Measurements from ENCODE around the gene WDR44. TPM values are rescaled to one million over a fixed set of nuclear protein-coding genes. Genes with fewer than 3 reads are reported as not detected.

The WDR44 gene
- total and polyA plus RNA-seq, 4 donors = 8.4 to 21.2 (median 14.1) TPM

DNA sequence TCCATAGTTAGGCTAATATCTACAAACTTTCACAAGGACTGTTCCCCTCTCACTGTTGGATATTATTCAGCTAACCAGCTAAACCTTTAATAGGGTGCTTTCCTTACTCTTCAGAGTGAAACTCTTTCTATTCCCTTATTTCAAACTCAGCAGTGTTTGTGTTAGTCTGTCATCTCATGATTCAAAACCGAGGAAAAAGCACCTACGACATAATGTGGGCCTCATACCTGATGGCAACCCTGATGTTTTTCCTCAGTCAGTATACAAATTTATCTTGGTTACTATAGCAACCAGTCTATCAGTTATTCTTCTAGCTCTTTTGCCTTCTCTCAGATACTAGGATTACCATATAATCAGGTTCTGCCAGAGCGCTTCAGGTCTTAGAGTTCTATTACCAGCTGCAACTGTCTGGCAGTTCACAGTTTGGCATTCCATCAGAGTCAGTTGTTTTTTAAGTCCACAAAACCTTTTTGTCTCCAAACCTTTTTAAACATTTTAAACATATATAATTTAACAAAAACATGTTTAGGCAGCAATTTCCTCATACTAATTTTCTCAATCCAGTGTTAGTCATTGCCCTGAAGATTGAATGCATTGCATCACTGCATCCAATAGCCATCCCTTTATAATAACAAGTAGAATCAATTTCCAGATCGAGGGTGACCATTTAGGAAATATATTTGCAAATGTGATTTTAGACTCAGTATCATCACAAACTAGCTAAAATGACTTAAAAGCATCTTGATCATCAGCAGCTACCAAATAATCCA lies 7.4 kb downstream of the WDR44 start:
- DNase-seq (no peak), ATAC-seq (ENCODE audit: low FRiP score) (no peak)
- WGBS, 2 donors = 42 to 46% methylated on average over 4 of the region's 4 CpGs
- no peak overlapping the region for H3K27ac ChIP-seq (ENCODE audit: low read depth in 1 of 2, low read length in 2 of 2)
- H3K27me3 ChIP-seq (ENCODE audit: control insufficient read depth in 1 of 2, insufficient read depth in 2 of 2, low read length in 1 of 2) = no peaks in the 10 kb centered on the region
- intact Hi-C loops (cut with DNase I) = no loop called here
- no peak overlapping the region for H3K4me3 ChIP-seq (ENCODE audit: low read length in 2 of 2)
- H3K4me1 ChIP-seq (ENCODE audit: control insufficient read depth in 1 of 2, insufficient read depth in 2 of 2, low read length in 2 of 2) = no peaks in the 10 kb centered on the region
- no peaks in the 10 kb centered on the region for H3K36me3 ChIP-seq (ENCODE audit: control insufficient read depth in 1 of 2, insufficient read depth in 2 of 2, low read length in 1 of 2)
- H3K9me3 ChIP-seq (ENCODE audit: control insufficient read depth, low read length) = no peaks in the 10 kb centered on the region

DNA sequence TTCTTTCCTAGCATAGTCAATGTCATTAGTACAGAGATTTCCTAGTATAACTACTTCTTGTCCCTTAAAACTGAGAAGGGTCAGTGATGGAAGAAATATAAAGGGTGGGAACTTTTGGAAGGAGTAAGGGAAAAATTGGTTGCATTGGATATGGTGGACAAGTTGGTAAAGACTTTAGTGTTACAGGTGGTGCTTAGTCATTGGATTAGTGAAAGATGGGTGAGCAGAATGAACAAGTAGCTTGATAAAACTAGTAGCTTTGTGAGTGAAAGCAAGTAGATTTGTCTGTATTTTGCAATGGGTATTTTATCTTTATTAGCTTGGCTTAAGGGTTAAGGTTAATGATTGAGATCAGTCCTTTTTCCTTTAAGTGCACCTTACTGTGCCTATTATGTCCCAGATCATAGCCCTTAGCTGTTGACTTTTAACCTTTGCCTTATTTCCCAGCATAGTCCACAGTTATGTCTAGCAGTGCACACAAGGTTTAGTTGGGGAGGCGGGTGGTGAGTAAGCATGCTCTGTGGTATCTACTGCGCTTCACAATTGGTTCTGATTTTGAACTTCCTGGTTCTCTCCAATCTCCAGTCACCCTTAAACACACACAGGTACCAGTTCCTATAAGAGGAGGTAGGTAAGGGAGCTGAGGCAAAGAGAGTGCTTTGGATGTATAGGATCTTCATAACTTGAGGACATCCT lies 9.5 kb downstream of the WDR44 start:
- ATAC-seq (ENCODE audit: low FRiP score) (no peak), DNase-seq (no peak)
- no peaks in the 10 kb centered on the region for H3K36me3 ChIP-seq (ENCODE audit: control insufficient read depth in 1 of 2, insufficient read depth in 2 of 2, low read length in 1 of 2)
- no peaks in the 10 kb centered on the region for H3K27me3 ChIP-seq (ENCODE audit: control insufficient read depth in 1 of 2, insufficient read depth in 2 of 2, low read length in 1 of 2)
- H3K9me3 ChIP-seq (ENCODE audit: control insufficient read depth, low read length) = no peaks in the 10 kb centered on the region
- no peak overlapping the region for H3K27ac ChIP-seq (ENCODE audit: low read depth in 1 of 2, low read length in 2 of 2)
- H3K4me1 ChIP-seq (ENCODE audit: control insufficient read depth in 1 of 2, insufficient read depth in 2 of 2, low read length in 2 of 2) = no peaks in the 10 kb centered on the region
- intact Hi-C loops (cut with DNase I) = no loop called here
- H3K4me3 ChIP-seq (ENCODE audit: low read length in 2 of 2) = no peak overlapping the region
- 94 to 97% methylated on average over 2 of the region's 2 CpGs for WGBS, 2 donors

- Histone ChIP-seq H3K36me3 (ENCODE audit: control insufficient read depth in 1 of 2, insufficient read depth in 2 of 2, low read length in 1 of 2) (no peaks in the 10 kb centered on the region), H3K4me3 (ENCODE audit: low read length in 2 of 2) (no peak overlapping the region), H3K27ac (ENCODE audit: low read depth in 1 of 2, low read length in 2 of 2) (no peak overlapping the region), H3K27me3 (ENCODE audit: control insufficient read depth in 1 of 2, insufficient read depth in 2 of 2, low read length in 1 of 2) (no peaks in the 10 kb centered on the region), H3K4me1 (ENCODE audit: control insufficient read depth in 1 of 2, insufficient read depth in 2 of 2, low read length in 2 of 2) (no peaks in the 10 kb centered on the region), H3K9me3 (ENCODE audit: control insufficient read depth, low read length) (no peaks in the 10 kb centered on the region)
- no peak for DNase-seq
- no peak for ATAC-seq (ENCODE audit: low FRiP score)
- WGBS, 2 donors = 35 to 57% methylated on average over 2 of the region's 2 CpGs
- intact Hi-C loops (cut with DNase I) = no loop called here
Observed at GRCh38 chrX:118356154-118356701, 10.3 kb downstream of the WDR44 start.

DNA sequence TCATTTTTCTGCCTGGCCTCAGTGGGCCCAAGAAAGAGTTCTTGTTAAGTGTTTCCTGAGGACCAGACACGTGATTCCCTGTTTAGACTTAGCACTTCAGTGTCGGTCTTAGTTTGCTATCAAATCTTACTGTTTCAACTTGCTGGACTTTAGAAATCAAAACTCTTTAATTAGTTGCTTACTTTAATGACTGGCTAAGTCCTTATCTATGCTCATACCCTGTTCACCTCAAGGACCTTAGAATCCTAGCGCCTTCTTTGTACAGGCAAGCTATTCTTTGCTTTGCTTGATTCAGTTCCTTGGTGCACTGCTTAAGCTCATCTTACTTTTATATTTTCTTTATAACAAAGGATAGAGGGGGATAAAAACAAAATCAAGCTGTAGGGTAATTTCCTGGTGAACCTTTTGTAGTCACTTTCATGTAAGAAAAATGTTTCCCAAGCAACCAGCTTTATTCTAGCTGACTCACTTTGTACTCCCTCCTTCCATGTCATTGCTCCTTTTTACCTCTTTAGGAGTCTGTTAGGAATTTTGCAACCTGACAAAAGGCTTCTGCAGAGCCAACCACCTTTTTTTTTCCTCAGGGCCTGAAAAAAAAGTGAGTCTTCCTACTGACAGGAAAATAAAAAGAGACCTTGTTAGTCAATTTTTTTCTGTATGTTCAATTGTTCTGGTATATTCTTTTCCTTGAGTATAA lies 14.7 kb downstream of the WDR44 start:
- Histone ChIP-seq H3K27ac (ENCODE audit: low read depth in 1 of 2, low read length in 2 of 2) (no peak overlapping the region), H3K36me3 (ENCODE audit: control insufficient read depth in 1 of 2, insufficient read depth in 2 of 2, low read length in 1 of 2) (no peaks in the 10 kb centered on the region), H3K4me1 (ENCODE audit: control insufficient read depth in 1 of 2, insufficient read depth in 2 of 2, low read length in 2 of 2) (no peaks in the 10 kb centered on the region), H3K4me3 (ENCODE audit: low read length in 2 of 2) (no peak overlapping the region), H3K27me3 (ENCODE audit: control insufficient read depth in 1 of 2, insufficient read depth in 2 of 2, low read length in 1 of 2) (no peaks in the 10 kb centered on the region), H3K9me3 (ENCODE audit: control insufficient read depth, low read length) (no peaks in the 10 kb centered on the region)
- intact Hi-C loops (cut with DNase I) = no loop called here
- ATAC-seq (ENCODE audit: low FRiP score) = no peak
- WGBS, 2 donors = 69 to 91% methylated on average over 3 of the region's 3 CpGs
- DNase-seq = no peak

DNA sequence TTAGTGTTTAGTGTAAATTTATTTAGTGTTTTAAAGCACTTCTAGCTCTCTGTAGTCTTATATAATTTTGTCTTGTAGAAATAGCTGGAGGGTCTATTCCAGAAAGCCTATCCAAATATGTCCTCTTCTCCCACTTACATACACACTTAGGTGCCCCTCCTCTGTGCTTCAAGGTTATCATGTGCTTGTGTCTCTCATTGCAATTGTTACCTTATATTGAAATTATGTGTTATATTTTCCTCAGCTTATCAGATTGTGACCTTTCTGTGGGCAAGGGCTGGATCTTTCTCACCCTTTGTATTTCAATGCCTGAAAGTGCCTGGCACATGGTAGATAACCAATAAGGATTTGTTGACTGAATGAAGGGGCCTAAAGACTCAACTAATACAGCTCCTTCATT lies 18.4 kb downstream of the WDR44 start:
- ATAC-seq (ENCODE audit: low FRiP score) (no peak), DNase-seq (no peak)
- H3K36me3 ChIP-seq (ENCODE audit: control insufficient read depth in 1 of 2, insufficient read depth in 2 of 2, low read length in 1 of 2) = no peaks in the 10 kb centered on the region
- H3K4me1 ChIP-seq (ENCODE audit: control insufficient read depth in 1 of 2, insufficient read depth in 2 of 2, low read length in 2 of 2) = no peaks in the 10 kb centered on the region
- H3K27ac ChIP-seq (ENCODE audit: low read depth in 1 of 2, low read length in 2 of 2) = no peak overlapping the region
- H3K9me3 ChIP-seq (ENCODE audit: control insufficient read depth, low read length) = no peaks in the 10 kb centered on the region
- H3K4me3 ChIP-seq (ENCODE audit: low read length in 2 of 2) = no peak overlapping the region
- intact Hi-C loops (cut with DNase I) = no loop called here
- H3K27me3 ChIP-seq (ENCODE audit: control insufficient read depth in 1 of 2, insufficient read depth in 2 of 2, low read length in 1 of 2) = no peaks in the 10 kb centered on the region

DNA sequence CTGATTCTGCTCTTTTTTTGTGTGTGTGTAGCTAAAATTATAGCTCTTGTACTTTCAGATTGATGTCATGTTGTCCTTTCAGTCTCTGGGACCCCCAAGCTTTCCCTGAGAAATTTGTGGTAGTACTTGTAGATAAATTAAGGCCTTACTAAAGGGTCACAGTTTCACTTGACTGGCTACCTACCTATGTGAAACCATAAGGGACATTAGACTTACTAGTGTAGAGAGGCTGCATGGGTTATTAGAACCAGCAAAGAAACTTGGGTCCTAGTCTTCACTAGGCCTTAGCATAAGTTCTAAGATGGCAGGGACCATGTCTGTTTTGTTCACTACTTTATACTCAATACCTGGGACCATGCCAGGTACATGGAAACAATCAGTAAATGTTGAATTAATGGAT lies 21.4 kb downstream of the WDR44 start:
- Histone ChIP-seq H3K27ac (ENCODE audit: low read depth in 1 of 2, low read length in 2 of 2) (no peak overlapping the region), H3K36me3 (ENCODE audit: control insufficient read depth in 1 of 2, insufficient read depth in 2 of 2, low read length in 1 of 2) (no peaks in the 10 kb centered on the region), H3K9me3 (ENCODE audit: control insufficient read depth, low read length) (no peaks in the 10 kb centered on the region), H3K27me3 (ENCODE audit: control insufficient read depth in 1 of 2, insufficient read depth in 2 of 2, low read length in 1 of 2) (no peaks in the 10 kb centered on the region), H3K4me1 (ENCODE audit: control insufficient read depth in 1 of 2, insufficient read depth in 2 of 2, low read length in 2 of 2) (no peaks in the 10 kb centered on the region), H3K4me3 (ENCODE audit: low read length in 2 of 2) (no peak overlapping the region)
- intact Hi-C loops (cut with DNase I) = no loop called here
- ATAC-seq (ENCODE audit: low FRiP score) (no peak), DNase-seq (no peak)

DNA sequence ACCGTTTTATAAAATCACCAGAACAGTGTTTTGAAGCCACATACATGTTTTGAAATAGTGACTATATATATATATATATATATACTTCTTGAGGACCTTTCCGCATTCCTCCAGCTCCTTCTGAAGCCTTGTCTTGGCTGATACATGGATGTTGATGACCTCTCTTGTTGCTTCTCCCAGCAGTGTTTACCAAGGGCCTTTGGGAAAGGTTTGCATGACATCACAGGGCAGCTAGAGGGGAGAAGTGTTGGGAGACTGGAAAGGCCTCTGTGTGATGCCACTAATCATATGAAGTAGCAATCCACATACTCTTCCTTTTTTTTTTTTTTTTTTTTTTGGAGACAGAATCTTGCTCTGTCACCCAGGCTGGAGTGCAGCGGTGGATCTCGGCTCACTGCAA lies 22.5 kb downstream of the WDR44 start:
- Histone ChIP-seq H3K27me3 (ENCODE audit: control insufficient read depth in 1 of 2, insufficient read depth in 2 of 2, low read length in 1 of 2) (no peaks in the 10 kb centered on the region), H3K9me3 (ENCODE audit: control insufficient read depth, low read length) (no peaks in the 10 kb centered on the region), H3K36me3 (ENCODE audit: control insufficient read depth in 1 of 2, insufficient read depth in 2 of 2, low read length in 1 of 2) (no peaks in the 10 kb centered on the region), H3K27ac (ENCODE audit: low read depth in 1 of 2, low read length in 2 of 2) (no peak overlapping the region), H3K4me3 (ENCODE audit: low read length in 2 of 2) (no peak overlapping the region), H3K4me1 (ENCODE audit: control insufficient read depth in 1 of 2, insufficient read depth in 2 of 2, low read length in 2 of 2) (no peaks in the 10 kb centered on the region)
- intact Hi-C loops (cut with DNase I) = no loop called here
- DNase-seq (no peak), ATAC-seq (ENCODE audit: low FRiP score) (no peak)
- WGBS, 2 donors = 86 to 90% methylated on average over 4 of the region's 4 CpGs

- intact Hi-C loops (cut with DNase I) = no loop called here
- Histone ChIP-seq H3K4me1 (ENCODE audit: control insufficient read depth in 1 of 2, insufficient read depth in 2 of 2, low read length in 2 of 2) (no peaks in the 10 kb centered on the region), H3K9me3 (ENCODE audit: control insufficient read depth, low read length) (no peaks in the 10 kb centered on the region)
Observed at GRCh38 chrX:118370921-118371624, 25.2 kb downstream of the WDR44 start.

More at GRCh38 chrX:118370921-118371624, 25.2 kb downstream of the WDR44 start:
- WGBS, 2 donors = 73% methylated on average over 2 of the region's 2 CpGs
- no peak overlapping the region for H3K4me3 ChIP-seq (ENCODE audit: low read length in 2 of 2)
- ATAC-seq (ENCODE audit: low FRiP score) (no peak), DNase-seq (no peak)
- H3K27ac ChIP-seq (ENCODE audit: low read depth in 1 of 2, low read length in 2 of 2) = no peak overlapping the region
- no peaks in the 10 kb centered on the region for H3K36me3 ChIP-seq (ENCODE audit: control insufficient read depth in 1 of 2, insufficient read depth in 2 of 2, low read length in 1 of 2)
- H3K27me3 ChIP-seq (ENCODE audit: control insufficient read depth in 1 of 2, insufficient read depth in 2 of 2, low read length in 1 of 2) = no peaks in the 10 kb centered on the region

Data from aorta (tissue), 5 donors.